ENCODE measurements around the gene TJP3.

The TJP3 gene

GRCh38 chr19:3733549-3734309 lies 25.5 kb downstream of the TJP3 start:
- no peaks in the 10 kb centered on the region for H3K36me3 ChIP-seq (ENCODE audit: control insufficient read depth, low read length)
- H3K27me3 ChIP-seq (ENCODE audit: control insufficient read depth, low read length) = no peaks in the 10 kb centered on the region
- no peak overlapping the region for H3K4me2 ChIP-seq (ENCODE audit: low read length)
- TF ChIP-seq EZH2phosphoT487 (IDR thresholded peaks at IDR 0.05; ENCODE audit: borderline replicate concordance, low read length) (no peak), CTCF (IDR thresholded peaks at IDR 0.05; ENCODE audit: low read depth, low read length, poor library complexity, severe bottlenecking) (no peak)
- no peaks in the 10 kb centered on the region for H3F3A ChIP-seq (ENCODE audit: control insufficient read depth, insufficient read depth)
- no peaks in the 10 kb centered on the region for H3K79me2 ChIP-seq (ENCODE audit: control insufficient read depth, low read length)
- H4K20me1 ChIP-seq (ENCODE audit: control insufficient read depth, insufficient read depth, low read depth, low read length) = no peaks in the 10 kb centered on the region
- H3K4me1 ChIP-seq (ENCODE audit: control insufficient read depth, low read length) = no peaks in the 10 kb centered on the region
- H3K4me3 ChIP-seq (ENCODE audit: low read length) = no peak overlapping the region
- H3K27ac ChIP-seq (ENCODE audit: low read depth, low read length) = no peak overlapping the region
- no peaks in the 10 kb centered on the region for H3K9me3 ChIP-seq (ENCODE audit: control insufficient read depth, insufficient read depth, low read length)
- H3K9me2 ChIP-seq (replicated peaks; ENCODE audit: control insufficient read depth, low read length) = no peaks in the 10 kb centered on the region

- TF ChIP-seq EZH2phosphoT487 (IDR thresholded peaks at IDR 0.05; ENCODE audit: borderline replicate concordance, low read length) (no peak), CTCF (IDR thresholded peaks at IDR 0.05; ENCODE audit: low read depth, low read length, poor library complexity, severe bottlenecking) (no peak)
- no peaks in the 10 kb centered on the region for H3K27me3 ChIP-seq (ENCODE audit: control insufficient read depth, low read length)
Observed at GRCh38 chr19:3734310-3734600, 26.1 kb downstream of the TJP3 start.

GRCh38 chr19:3736106-3736724 lies 28.0 kb downstream of the TJP3 start:
- Histone ChIP-seq H3F3A (ENCODE audit: control insufficient read depth, insufficient read depth) (no peaks in the 10 kb centered on the region), H3K4me2 (ENCODE audit: low read length) (no peak overlapping the region), H3K9me2 (replicated peaks; ENCODE audit: control insufficient read depth, low read length) (no peaks in the 10 kb centered on the region), H3K4me1 (ENCODE audit: control insufficient read depth, low read length) (no peaks in the 10 kb centered on the region), H3K27me3 (ENCODE audit: control insufficient read depth, low read length) (no peaks in the 10 kb centered on the region), H3K27ac (ENCODE audit: low read depth, low read length) (no peak overlapping the region), H3K4me3 (ENCODE audit: low read length) (no peak overlapping the region), H3K9me3 (ENCODE audit: control insufficient read depth, insufficient read depth, low read length) (no peaks in the 10 kb centered on the region), H4K20me1 (ENCODE audit: control insufficient read depth, insufficient read depth, low read depth, low read length) (no peaks in the 10 kb centered on the region), H3K36me3 (ENCODE audit: control insufficient read depth, low read length) (no peaks in the 10 kb centered on the region), H3K79me2 (ENCODE audit: control insufficient read depth, low read length) (no peaks in the 10 kb centered on the region)
- no peak for TF ChIP-seq EZH2phosphoT487 (IDR thresholded peaks at IDR 0.05; ENCODE audit: borderline replicate concordance, low read length)
- no peak for TF ChIP-seq CTCF (IDR thresholded peaks at IDR 0.05; ENCODE audit: low read depth, low read length, poor library complexity, severe bottlenecking)

More at GRCh38 chr19:3734310-3734600, 26.1 kb downstream of the TJP3 start:
- Histone ChIP-seq H4K20me1 (ENCODE audit: control insufficient read depth, insufficient read depth, low read depth, low read length) (no peaks in the 10 kb centered on the region), H3F3A (ENCODE audit: control insufficient read depth, insufficient read depth) (no peaks in the 10 kb centered on the region), H3K36me3 (ENCODE audit: control insufficient read depth, low read length) (no peaks in the 10 kb centered on the region), H3K9me2 (replicated peaks; ENCODE audit: control insufficient read depth, low read length) (no peaks in the 10 kb centered on the region), H3K9me3 (ENCODE audit: control insufficient read depth, insufficient read depth, low read length) (no peaks in the 10 kb centered on the region), H3K4me2 (ENCODE audit: low read length) (no peak overlapping the region), H3K79me2 (ENCODE audit: control insufficient read depth, low read length) (no peaks in the 10 kb centered on the region), H3K4me3 (ENCODE audit: low read length) (no peak overlapping the region), H3K4me1 (ENCODE audit: control insufficient read depth, low read length) (no peaks in the 10 kb centered on the region), H3K27ac (ENCODE audit: low read depth, low read length) (no peak overlapping the region)

Data from DOHH2 (cell line).